Osteoblast (primary cell): ENCODE measurements around the gene LTB4R. TPM values are rescaled to one million over a fixed set of nuclear protein-coding genes. Genes with fewer than 3 reads are reported as not detected.
"Not testable (repeated sequence)": the region's sequence is repeated elsewhere in the genome, so short reads cannot be mapped to it uniquely, and the experiment has no call there.

Source experiments
- DNase-seq: peaks from one replicate; pipeline ENCODE4 v3.0.0; 2011; ENCODE audit warnings: low spot score, mixed read lengths; ENCODE audit not compliant: insufficient read length; ENCODE audit errors: missing footprints
- H2AFZ ChIP-seq: 2 replicates; pipeline ENCODE4 v1.6.0; 2011; ENCODE audit warnings: mild to moderate bottlenecking, low read length
- H3K27ac ChIP-seq: 2 replicates; pipeline ENCODE4 v1.5.1; 2011; ENCODE audit warnings: mild to moderate bottlenecking, low read depth, low read length, moderate library complexity
- H3K27me3 ChIP-seq: 2 replicates; pipeline ENCODE4 v1.6.0; 2012; ENCODE audit warnings: mild to moderate bottlenecking, control low read depth, inconsistent platforms, low read length, moderate library complexity; ENCODE audit not compliant: insufficient read depth
- H3K36me3 ChIP-seq: 2 replicates; pipeline ENCODE4 v1.5.1; 2011; ENCODE audit warnings: mild to moderate bottlenecking, low read length, control low read depth, moderate library complexity; ENCODE audit not compliant: insufficient read depth
- H3K4me1 ChIP-seq: 2 replicates; pipeline ENCODE4 v1.5.1; 2011; ENCODE audit warnings: mild to moderate bottlenecking, low read length, control low read depth, moderate library complexity; ENCODE audit not compliant: insufficient read depth
- H3K4me2 ChIP-seq: 2 replicates; pipeline ENCODE4 v1.6.0; 2011; ENCODE audit warnings: mild to moderate bottlenecking, low read length; ENCODE audit not compliant: insufficient read depth
- H3K4me3 ChIP-seq: fragments of 200-600 bp; sonication (generic); 3 replicates; pipeline ENCODE4 v1.5.1; 2012; ENCODE audit warnings: mild to moderate bottlenecking, low read length, inconsistent platforms; ENCODE audit not compliant: insufficient read depth
- H3K79me2 ChIP-seq: 2 replicates; pipeline ENCODE4 v1.6.0; 2012; ENCODE audit warnings: mild to moderate bottlenecking, low read length, control low read depth, inconsistent platforms; ENCODE audit not compliant: insufficient read depth
- H3K9me3 ChIP-seq: 2 replicates; pipeline ENCODE4 v1.5.1; 2011; ENCODE audit warnings: low read depth, low read length, control low read depth
- H4K20me1 ChIP-seq: 2 replicates; pipeline ENCODE4 v1.6.0; 2012; ENCODE audit warnings: mild to moderate bottlenecking, low read length, control low read depth; ENCODE audit not compliant: insufficient read depth
- CTCF ChIP-seq: IDR thresholded peaks from 2 replicates; pipeline ENCODE4 v1.5.1; 2011; ENCODE audit warnings: mild to moderate bottlenecking, low read depth, low read length, moderate library complexity; ENCODE audit errors: extremely low read depth
- total RNA-seq: library from RNA; depleted of rRNA; stranded (reverse); fragments of >200 nt; gene quantifications from 2 replicates; pipeline ENCODE4 v1.2.3, GENCODE V29; 2012

The LTB4R gene
- total RNA-seq, 1 donor, result 1.8 TPM

GRCh38 chr14:24327303-24327702, 16.0 kb downstream of the LTB4R start:
- Histone ChIP-seq H3K4me3 (no peak overlapping the region), H3K4me2 (no peak overlapping the region), H3K79me2 (no peaks in the 10 kb centered on the region), H3K4me1 (peaks cover under 1% of the 10 kb centered on the region), H4K20me1 (peaks cover 4% of the 10 kb centered on the region), H3K9me3 (no peaks in the 10 kb centered on the region), H3K36me3 (peaks cover 11% of the 10 kb centered on the region), H2AFZ (no peak overlapping the region), H3K27ac (no peak overlapping the region), H3K27me3 (no peaks in the 10 kb centered on the region)
- no peak for DNase-seq
- TF ChIP-seq CTCF, result no peak

- H3K9me3 ChIP-seq, DNase-seq, H3K27ac ChIP-seq, H2AFZ ChIP-seq, H3K36me3 ChIP-seq, H4K20me1 ChIP-seq, H3K4me2 ChIP-seq, H3K79me2 ChIP-seq, H3K4me3 ChIP-seq, H3K4me1 ChIP-seq, H3K27me3 ChIP-seq: not testable (repeated sequence)
- peak; percentile 42 for TF ChIP-seq CTCF
Observed at GRCh38 chr14:24327914-24328313, 16.6 kb downstream of the LTB4R start.

DNA sequence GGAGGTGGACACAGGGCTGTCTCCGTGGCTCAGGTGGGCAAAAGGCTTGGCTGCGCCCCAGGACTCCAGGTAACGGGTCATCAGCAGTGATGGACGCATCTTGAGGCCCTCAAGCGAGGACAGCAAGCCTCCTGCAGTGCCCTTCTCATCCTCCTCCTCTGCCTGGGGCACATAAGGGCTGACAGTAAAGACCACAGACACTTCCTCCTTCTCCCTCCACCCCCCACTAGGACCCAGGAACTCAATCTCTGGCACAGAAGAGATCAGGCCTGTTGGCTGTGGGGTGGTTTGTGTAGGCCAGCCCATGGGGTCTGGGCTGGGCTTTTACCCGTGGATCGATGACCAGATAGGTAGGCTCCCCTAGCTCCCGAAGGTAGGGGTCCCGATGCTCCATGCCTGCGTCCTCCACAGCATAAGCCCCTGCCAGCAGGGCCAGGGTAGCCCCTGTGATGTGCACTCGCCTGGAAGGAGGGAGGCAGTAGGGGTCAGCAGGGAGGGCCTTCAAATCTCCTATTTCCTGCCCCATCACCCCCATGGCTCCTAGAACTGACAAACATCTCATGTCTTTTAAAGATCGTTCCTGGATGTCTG, 17.9 kb downstream of the LTB4R start:
- H3K4me2 ChIP-seq, result no peak overlapping the region
- no peak overlapping the region for H2AFZ ChIP-seq
- peak; percentile 66 for DNase-seq
- H3K27me3 ChIP-seq, result no peaks in the 10 kb centered on the region
- no peaks in the 10 kb centered on the region for H3K79me2 ChIP-seq
- H3K36me3 ChIP-seq, result peaks cover 5% of the 10 kb centered on the region
- no peak overlapping the region for H3K27ac ChIP-seq
- no peak overlapping the region for H3K4me3 ChIP-seq
- no peaks in the 10 kb centered on the region for H3K9me3 ChIP-seq
- TF ChIP-seq CTCF, result no peak
- H4K20me1 ChIP-seq, result no peaks in the 10 kb centered on the region
- peaks cover 11% of the 10 kb centered on the region for H3K4me1 ChIP-seq

- H3K9me3 ChIP-seq, result no peaks in the 10 kb centered on the region
- peaks cover 11% of the 10 kb centered on the region for H3K4me1 ChIP-seq
- DNase-seq, result no peak
- no peak overlapping the region for H3K27ac ChIP-seq
- no peaks in the 10 kb centered on the region for H3K79me2 ChIP-seq
- H2AFZ ChIP-seq, result no peak overlapping the region
- no peak for TF ChIP-seq CTCF
- H3K4me2 ChIP-seq, result no peak overlapping the region
- H4K20me1 ChIP-seq, result no peaks in the 10 kb centered on the region
- no peak overlapping the region for H3K4me3 ChIP-seq
- H3K36me3 ChIP-seq, result peaks cover 5% of the 10 kb centered on the region
- H3K27me3 ChIP-seq, result no peaks in the 10 kb centered on the region
Observed at GRCh38 chr14:24329736-24330135, 18.4 kb downstream of the LTB4R start.
